ENCODE measurements around the gene CNTLN.

CNTLN gene

DNA sequence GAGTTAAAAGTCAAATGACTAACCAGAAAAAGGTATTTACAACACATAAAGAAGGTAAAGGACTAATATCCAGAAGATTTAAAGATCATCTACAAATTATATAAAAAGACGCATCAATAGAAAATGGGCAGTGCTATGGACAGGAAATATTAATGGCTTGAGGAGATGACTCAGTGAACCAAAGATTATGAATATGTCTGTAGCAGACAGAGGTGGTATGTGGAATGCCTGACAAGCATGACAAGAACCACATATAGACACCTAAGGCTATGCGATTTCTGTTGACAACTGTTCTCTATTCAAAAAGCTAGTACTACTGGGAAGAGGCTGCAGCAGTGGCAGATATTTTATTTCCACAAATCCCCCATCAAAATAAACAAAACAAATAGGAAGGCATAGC, 267.0 kb downstream of the CNTLN start:
- TF ChIP-seq ZBTB7A (IDR thresholded peaks at IDR 0.05; ENCODE audit: low read depth) (no peak), CEBPB (IDR thresholded peaks at IDR 0.05) (no peak), CREB1 (IDR thresholded peaks at IDR 0.05; ENCODE audit: low read depth) (no peak), TEAD4 (IDR thresholded peaks at IDR 0.05) (no peak), TAF1 (IDR thresholded peaks at IDR 0.05; ENCODE audit: low read depth) (no peak), FOXM1 (IDR thresholded peaks at IDR 0.05; ENCODE audit: borderline replicate concordance, low read depth) (no peak), NFIC (IDR thresholded peaks at IDR 0.05) (no peak), EGR1 (IDR thresholded peaks at IDR 0.05) (no peak), REST (IDR thresholded peaks at IDR 0.05; ENCODE audit: low read depth) (no peak), TCF12 (IDR thresholded peaks at IDR 0.05; ENCODE audit: low read depth) (no peak), YY1 (IDR thresholded peaks at IDR 0.05; ENCODE audit: low read depth) (no peak), MAX (IDR thresholded peaks at IDR 0.05) (no peak)
- TF ChIP-seq, protein P1, sequence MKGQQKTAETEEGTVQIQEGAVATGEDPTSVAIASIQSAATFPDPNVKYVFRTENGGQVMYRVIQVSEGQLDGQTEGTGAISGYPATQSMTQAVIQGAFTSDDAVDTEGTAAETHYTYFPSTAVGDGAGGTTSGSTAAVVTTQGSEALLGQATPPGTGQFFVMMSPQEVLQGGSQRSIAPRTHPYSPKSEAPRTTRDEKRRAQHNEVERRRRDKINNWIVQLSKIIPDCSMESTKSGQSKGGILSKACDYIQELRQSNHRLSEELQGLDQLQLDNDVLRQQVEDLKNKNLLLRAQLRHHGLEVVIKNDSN (IDR thresholded peaks at IDR 0.05) = no peak

DNA sequence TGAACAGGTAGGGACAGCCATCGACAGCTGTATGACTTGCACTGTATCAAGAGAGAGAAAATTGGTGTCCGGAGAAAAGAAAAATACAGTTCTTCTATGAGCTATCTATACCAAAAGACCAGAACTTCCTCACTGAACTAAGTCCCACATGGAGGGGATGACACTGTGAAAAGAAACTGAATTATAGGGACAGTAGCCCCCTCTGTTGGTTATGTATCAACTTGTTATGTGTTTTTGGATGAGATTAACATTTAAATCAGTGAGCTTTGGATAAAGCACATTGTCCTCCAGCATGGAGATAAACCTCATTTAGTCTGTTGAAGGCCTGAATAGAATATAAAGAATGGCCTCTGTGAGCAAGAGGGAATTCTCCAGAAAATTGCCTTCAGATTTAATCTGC, 267.5 kb downstream of the CNTLN start:
- TF ChIP-seq RAD21 (IDR thresholded peaks at IDR 0.05; ENCODE audit: low read depth) = peak; percentile 25; the same call in 1 of the 2 replicates
- no peak for TF ChIP-seq CREB1 (IDR thresholded peaks at IDR 0.05; ENCODE audit: low read depth)

GRCh38 chr9:17403539-17403938, 268.7 kb downstream of the CNTLN start:
- no peak for TF ChIP-seq REST (IDR thresholded peaks at IDR 0.05; ENCODE audit: low read depth)
- no peak for TF ChIP-seq EGR1 (IDR thresholded peaks at IDR 0.05)
- no peak for TF ChIP-seq ZBTB7A (IDR thresholded peaks at IDR 0.05; ENCODE audit: low read depth)
- TF ChIP-seq MAX (IDR thresholded peaks at IDR 0.05) = no peak
- TF ChIP-seq FOXM1 (IDR thresholded peaks at IDR 0.05; ENCODE audit: borderline replicate concordance, low read depth) = no peak
- no peak for TF ChIP-seq YY1 (IDR thresholded peaks at IDR 0.05; ENCODE audit: low read depth)
- no peak for TF ChIP-seq NFIC (IDR thresholded peaks at IDR 0.05)
- no peak for TF ChIP-seq TEAD4 (IDR thresholded peaks at IDR 0.05)
- no peak for TF ChIP-seq CEBPB (IDR thresholded peaks at IDR 0.05)
- no peak for TF ChIP-seq EP300 (IDR thresholded peaks at IDR 0.05; ENCODE audit: borderline replicate concordance)
- TF ChIP-seq TAF1 (IDR thresholded peaks at IDR 0.05; ENCODE audit: low read depth) = no peak
- TF ChIP-seq RAD21 (IDR thresholded peaks at IDR 0.05; ENCODE audit: low read depth) = no peak
- no peak for TF ChIP-seq TCF12 (IDR thresholded peaks at IDR 0.05; ENCODE audit: low read depth)
- TF ChIP-seq, protein P1 (IDR thresholded peaks at IDR 0.05) = no peak
- no peak for TF ChIP-seq CREB1 (IDR thresholded peaks at IDR 0.05; ENCODE audit: low read depth)

- TF ChIP-seq, protein P1 (IDR thresholded peaks at IDR 0.05) = no peak
- TF ChIP-seq CREB1 (IDR thresholded peaks at IDR 0.05; ENCODE audit: low read depth) (no peak), ZBTB7A (IDR thresholded peaks at IDR 0.05; ENCODE audit: low read depth) (no peak), TEAD4 (IDR thresholded peaks at IDR 0.05) (no peak), NFIC (IDR thresholded peaks at IDR 0.05) (no peak), TCF12 (IDR thresholded peaks at IDR 0.05; ENCODE audit: low read depth) (no peak), MAX (IDR thresholded peaks at IDR 0.05) (no peak), TAF1 (IDR thresholded peaks at IDR 0.05; ENCODE audit: low read depth) (no peak), REST (IDR thresholded peaks at IDR 0.05; ENCODE audit: low read depth) (no peak), RAD21 (IDR thresholded peaks at IDR 0.05; ENCODE audit: low read depth) (no peak)
These were observed 280.1 kb downstream of the CNTLN start for GRCh38 chr9:17414986-17415385.

Data from Ishikawa (cell line).